ENCODE results near the gene MAP3K8.

- TF ChIP-seq, protein P1, sequence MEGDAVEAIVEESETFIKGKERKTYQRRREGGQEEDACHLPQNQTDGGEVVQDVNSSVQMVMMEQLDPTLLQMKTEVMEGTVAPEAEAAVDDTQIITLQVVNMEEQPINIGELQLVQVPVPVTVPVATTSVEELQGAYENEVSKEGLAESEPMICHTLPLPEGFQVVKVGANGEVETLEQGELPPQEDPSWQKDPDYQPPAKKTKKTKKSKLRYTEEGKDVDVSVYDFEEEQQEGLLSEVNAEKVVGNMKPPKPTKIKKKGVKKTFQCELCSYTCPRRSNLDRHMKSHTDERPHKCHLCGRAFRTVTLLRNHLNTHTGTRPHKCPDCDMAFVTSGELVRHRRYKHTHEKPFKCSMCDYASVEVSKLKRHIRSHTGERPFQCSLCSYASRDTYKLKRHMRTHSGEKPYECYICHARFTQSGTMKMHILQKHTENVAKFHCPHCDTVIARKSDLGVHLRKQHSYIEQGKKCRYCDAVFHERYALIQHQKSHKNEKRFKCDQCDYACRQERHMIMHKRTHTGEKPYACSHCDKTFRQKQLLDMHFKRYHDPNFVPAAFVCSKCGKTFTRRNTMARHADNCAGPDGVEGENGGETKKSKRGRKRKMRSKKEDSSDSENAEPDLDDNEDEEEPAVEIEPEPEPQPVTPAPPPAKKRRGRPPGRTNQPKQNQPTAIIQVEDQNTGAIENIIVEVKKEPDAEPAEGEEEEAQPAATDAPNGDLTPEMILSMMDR (IDR thresholded peaks at IDR 0.05) = no peak
- no peak for TF ChIP-seq POLR2A (IDR thresholded peaks at IDR 0.05)
These were observed 3.3 kb downstream of the MAP3K8 start for GRCh38 chr10:30437031-30437841.
